GM18868 (cell line): Measurements from ENCODE around the gene SLC25A43.
"Not testable (repeated sequence)": the region's sequence is repeated elsewhere in the genome, so short reads cannot be mapped to it uniquely, and the experiment has no call there.

Source experiments
- ATAC-seq: cut with Tn5 transposase; IDR thresholded peaks from one replicate; pipeline ENCODE4 v1.9.1; 2021; ENCODE audit warnings: mild to moderate bottlenecking, moderate library complexity; ENCODE audit not compliant: unreplicated experiment

The SLC25A43 gene

DNA sequence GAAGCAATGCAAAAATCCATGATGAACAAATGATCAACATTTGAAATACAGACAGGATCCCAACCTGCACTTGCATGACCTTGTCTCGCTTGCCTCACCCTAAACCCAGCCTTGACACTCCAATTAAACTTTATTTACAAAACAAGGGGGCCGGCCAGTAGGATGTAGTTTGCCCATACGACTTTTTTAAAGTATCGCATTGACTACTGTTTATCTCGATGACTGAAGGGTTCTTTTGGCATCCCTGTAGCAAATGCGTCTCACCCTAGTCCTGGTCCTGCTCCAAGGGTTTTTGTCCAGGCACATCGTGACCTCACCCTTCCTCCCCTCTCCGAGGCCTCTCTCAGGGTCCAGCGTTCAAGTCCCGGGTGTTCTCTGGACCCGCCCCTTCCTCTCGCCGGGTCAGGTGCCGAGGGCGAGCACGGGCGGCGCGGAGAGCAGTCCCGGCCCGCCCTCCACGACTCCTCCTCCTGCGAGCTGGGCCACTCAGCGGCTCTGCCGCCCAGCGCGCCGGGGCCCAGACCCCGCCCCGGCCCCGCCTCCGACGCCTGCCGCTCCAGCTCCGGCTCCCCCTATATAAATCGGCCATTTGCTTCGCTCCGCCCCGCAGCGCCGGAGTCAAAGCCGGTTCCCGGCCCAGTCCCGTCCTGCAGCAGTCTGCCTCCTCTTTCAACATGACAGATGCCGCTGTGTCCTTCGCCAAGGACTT, 68.9 kb downstream of the SLC25A43 start, which contains the start of gene SLC25A5:
SLC25A5 (plus strand) TSS at position 603 of the 709 bp plus-strand sequence; CDS start at position 675, 72 bp downstream.
- peak; percentile 89 for ATAC-seq

GRCh38 chrX:119468551-119469312, 69.6 kb downstream of the SLC25A43 start:
- peak; percentile 70 for ATAC-seq

DNA sequence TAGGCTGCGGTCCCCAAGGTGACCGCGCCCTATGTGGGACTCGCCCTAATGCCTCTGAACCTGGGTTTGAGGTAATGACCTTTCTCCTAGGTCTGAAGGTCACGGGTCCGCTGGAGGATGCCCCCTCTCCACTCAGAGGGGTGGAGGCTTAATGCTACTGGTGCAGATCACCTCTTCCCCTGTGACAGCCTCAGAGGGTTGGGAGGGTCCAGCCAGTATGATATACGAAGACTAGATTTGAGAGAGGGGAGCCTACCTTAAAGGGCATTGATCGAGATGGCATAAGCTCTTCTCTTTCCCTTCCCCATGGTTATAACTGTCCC, 70.1 kb downstream of the SLC25A43 start:
- ATAC-seq, result no peak

DNA sequence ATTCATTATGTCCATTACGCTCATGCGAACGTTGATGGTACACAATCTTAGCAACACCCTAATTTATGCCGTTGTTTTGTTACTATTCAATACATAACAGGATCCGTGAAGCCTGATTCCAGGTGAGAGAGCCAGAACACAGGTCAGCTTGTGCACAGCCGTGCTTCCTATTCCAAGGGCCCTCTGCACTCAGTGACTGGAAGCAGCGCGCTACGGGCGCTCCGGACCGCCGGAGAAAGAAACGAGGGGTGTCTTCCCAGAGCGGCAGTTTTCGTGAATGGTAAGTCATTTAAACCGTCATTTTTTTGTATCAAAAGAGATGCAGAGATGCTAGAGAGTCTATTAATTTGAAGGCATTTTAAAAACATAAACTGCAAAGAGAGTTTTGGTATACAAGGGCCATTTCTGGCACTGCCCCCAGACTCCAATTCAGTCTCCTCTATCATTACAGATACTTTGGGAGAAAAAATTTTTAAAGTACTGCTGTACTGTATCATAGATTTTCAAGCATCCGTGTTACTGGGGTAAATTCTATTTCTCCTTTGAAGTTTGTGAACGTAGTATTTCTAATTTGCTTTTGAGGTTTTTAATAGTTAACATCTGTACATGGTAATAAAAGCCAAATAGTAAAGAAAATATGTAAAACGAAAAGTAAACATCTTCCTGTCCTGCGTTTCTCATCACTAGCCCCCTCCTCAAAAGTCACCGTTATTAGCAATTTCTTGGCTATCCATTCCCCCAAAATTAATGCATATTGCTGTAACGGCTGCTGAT, 75.7 kb downstream of the SLC25A43 start:
- ATAC-seq, result no peak

- ATAC-seq, result no peak
Measured at GRCh38 chrX:119475389-119476101, 76.4 kb downstream of the SLC25A43 start.

DNA sequence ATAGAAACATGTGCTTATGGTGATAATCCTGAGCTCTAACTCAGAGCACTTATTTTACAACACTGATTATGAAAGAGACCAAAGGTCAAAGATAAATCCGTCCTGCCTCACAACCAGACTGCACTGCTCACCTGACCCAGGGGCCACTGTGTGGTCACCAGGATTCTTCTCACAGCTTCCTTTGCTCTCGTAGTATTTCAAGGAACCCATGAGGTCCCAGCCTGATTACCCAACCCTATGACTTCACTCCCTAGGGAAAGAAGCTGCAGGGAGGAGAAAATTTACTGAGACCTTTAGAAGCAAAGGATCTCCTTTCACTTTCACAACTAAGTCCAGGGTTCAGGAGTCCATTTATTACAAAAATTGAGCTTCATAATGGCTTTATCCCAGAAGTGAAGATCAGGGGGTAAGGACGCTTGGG, 78.7 kb downstream of the SLC25A43 start:
- ATAC-seq, result no peak

GRCh38 chrX:119478504-119478903, 79.4 kb downstream of the SLC25A43 start:
- no peak for ATAC-seq

GRCh38 chrX:119479845-119480244, 80.7 kb downstream of the SLC25A43 start:
- no peak for ATAC-seq

DNA sequence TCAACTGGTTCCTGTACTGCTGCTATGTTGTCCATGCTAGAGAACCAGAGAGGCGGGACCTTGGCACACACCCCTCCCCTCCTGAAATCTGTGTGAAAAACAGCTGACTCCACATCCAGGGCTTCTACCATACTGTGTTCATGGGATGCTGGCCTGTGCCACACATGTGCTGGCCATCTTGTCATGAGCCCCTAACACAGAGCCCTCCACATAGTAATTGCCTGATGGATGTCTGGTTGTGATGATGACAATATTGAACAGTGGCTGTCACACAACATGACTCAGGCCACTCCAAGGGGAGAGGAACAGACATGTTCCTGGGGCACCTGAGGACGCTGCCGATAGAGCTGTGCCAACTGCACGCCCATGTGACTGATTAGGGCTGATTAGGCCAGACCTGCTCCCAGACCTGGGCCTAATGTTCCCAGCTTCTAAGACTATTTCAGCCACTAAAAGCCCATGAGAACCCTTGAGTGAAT, 82.2 kb downstream of the SLC25A43 start:
- ATAC-seq, result no peak

GRCh38 chrX:119482041-119482440, 82.9 kb downstream of the SLC25A43 start:
- ATAC-seq, result peak; percentile 10

DNA sequence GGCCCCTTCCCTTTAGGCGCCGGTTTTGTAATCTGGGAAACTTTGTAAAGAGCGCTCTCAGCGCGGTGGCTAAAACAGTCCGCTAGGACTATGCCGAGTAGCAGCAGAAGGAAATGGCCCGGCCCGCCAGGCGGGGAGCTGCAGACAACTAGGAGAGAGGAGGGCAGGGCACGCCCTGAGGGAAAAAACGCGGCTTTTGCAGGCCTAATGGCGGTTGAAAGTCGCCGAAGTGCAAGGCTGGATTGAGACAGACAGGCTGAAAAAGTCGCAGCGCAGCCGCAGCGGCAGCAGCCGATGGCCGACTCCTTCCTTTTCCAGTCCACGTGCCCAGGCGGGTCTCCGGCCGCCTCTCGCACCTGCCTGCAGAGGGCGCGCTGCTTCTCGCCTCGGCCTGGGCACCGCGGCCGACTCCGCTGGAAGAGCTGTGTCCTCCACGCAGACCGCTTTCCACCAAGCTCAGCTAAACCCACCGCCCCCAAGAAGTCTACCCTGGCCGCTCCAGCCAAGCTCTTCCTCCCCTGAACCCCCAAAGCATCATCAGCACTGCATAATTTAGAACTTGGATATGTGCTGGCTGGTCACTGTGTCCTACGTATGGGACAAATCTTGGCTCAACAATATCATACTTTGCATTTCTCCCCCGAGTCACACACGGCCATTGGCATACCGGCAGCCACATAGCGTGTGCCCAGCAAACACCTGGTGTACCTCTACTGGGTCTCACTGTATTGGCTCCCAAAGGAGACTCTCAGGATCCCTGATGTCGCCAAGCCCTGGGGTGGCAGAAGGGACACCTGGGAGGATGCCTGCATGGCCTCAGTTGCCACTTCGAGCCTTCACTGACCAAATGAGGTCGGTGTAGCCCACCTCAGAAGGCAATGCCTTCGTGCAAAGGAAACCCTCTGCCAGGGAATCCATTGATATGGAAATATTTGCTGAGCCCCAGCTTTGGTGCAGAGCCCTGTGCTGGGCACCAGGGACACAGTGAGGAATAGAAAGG, 83.6 kb downstream of the SLC25A43 start:
- peak; percentile 73 for ATAC-seq

- no peak for ATAC-seq
Measured at GRCh38 chrX:119486745-119487144, 87.6 kb downstream of the SLC25A43 start.

DNA sequence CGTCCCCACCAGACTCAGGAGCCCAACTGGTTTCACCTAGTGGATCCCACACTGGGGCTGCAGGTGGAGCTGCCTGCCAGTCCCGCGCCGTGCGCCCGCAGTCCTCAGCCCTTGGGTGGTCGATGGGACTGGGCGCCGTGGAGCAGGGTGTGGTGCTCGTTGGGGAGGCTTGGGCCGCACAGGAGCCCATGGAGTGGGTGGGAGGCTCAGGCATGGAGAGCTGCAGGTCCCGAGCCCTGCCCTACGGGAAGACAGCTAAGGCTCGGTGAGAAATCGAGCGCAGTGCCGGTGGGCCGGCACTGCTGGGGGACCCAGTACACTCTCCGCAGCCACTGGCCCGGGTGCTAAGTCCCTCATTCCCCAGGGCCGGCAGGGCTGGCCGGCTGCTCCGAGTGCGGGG, 88.6 kb downstream of the SLC25A43 start:
- ATAC-seq, result not testable (repeated sequence)

GRCh38 chrX:119488749-119489148, 89.6 kb downstream of the SLC25A43 start:
- ATAC-seq, result no peak

DNA sequence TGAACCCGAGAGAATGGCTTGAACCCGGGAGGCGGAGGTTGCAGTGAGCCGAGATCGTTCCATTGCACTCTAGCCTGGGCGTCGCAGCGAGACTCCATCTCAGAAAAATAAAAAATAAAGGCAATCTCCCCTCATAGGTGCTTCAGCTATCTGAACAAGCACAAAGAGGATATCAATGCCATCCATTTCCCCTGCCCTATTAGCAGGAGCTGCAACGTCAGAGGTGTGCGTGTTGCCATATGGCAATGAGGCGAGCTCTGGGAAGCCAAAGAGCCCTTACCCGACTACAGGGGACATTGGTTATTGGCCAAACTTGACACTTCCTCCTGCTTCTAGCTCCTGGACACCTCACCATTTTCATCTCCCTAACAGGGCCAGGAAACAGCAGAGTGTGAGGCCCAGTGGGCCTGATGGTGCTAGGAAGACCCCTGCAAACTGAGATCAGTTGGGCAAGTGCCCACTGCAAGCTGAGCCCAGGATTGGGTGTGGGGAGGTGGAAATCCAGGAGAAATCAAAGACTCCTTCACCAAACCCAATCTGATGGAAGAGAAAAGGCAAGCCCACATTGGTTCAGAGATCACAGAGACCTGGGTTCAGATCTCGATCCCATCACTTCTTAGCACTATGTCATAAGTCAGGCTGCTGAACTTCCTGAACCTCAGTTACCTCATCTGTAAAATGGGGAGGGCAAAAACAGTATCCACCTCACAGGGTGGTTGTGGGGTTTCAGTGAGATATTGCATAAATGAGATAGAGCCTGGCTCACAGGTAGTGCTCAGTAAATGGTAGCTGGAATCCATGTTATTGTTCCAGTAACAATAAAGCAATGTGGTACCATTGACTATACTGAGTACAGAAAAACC, 90.3 kb downstream of the SLC25A43 start:
- ATAC-seq, result no peak

DNA sequence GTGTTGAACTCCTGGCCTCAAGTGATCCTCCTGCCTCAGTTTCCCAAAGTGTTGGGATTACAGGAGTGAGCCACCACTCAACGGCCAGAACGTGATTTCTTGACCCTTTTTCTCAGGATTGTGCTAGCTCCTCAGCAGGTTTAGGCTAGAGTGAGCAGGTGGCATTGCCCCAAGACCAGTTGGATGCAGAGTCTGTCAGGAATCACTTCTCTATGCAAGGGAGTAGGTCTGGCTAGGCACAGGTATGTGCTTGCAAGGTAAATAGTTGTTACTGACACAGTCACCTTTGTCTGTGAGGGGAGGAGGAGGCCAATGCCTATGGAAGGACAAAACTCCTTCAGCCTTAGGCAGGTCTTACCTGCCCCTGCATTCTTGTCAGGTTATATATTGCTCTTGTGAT, 93.3 kb downstream of the SLC25A43 start:
- ATAC-seq, result no peak

- not testable (repeated sequence) for ATAC-seq
Measured at GRCh38 chrX:119493851-119494495, 94.8 kb downstream of the SLC25A43 start.
